NCI-H2196 (cell line): ENCODE results near the gene TSSC4.
A peak's percentile ranks its signal among the peaks of the same experiment; 100 is the strongest.

Source experiments
- DNase-seq: peaks from one replicate; lab custom pipeline; 2025; ENCODE audit not compliant: unreplicated experiment; lab: John Stamatoyannopoulos, UW

TSSC4 gene

GRCh38 chr11:2385156-2386151, 15.1 kb upstream of the TSSC4 start:
- DNase-seq = no peak

GRCh38 chr11:2386591-2386990, 14.0 kb upstream of the TSSC4 start:
- DNase-seq = no peak

- DNase-seq = peak; percentile 60
These were observed 13.1 kb upstream of the TSSC4 start for GRCh38 chr11:2387266-2387987.

- no peak for DNase-seq
These were observed 11.8 kb upstream of the TSSC4 start for GRCh38 chr11:2388431-2389376.

- DNase-seq = peak; percentile 19
These were observed 11.0 kb upstream of the TSSC4 start for GRCh38 chr11:2389377-2390026.

GRCh38 chr11:2390091-2390724, 10.3 kb upstream of the TSSC4 start:
- DNase-seq = peak; percentile 27

- peak; percentile 68 for DNase-seq
These were observed 9.8 kb upstream of the TSSC4 start for GRCh38 chr11:2390725-2391151.

- no peak for DNase-seq
These were observed 9.2 kb upstream of the TSSC4 start for GRCh38 chr11:2391181-2391975.

- DNase-seq = no peak
These were observed 8.2 kb upstream of the TSSC4 start for GRCh38 chr11:2392241-2392959.

DNA sequence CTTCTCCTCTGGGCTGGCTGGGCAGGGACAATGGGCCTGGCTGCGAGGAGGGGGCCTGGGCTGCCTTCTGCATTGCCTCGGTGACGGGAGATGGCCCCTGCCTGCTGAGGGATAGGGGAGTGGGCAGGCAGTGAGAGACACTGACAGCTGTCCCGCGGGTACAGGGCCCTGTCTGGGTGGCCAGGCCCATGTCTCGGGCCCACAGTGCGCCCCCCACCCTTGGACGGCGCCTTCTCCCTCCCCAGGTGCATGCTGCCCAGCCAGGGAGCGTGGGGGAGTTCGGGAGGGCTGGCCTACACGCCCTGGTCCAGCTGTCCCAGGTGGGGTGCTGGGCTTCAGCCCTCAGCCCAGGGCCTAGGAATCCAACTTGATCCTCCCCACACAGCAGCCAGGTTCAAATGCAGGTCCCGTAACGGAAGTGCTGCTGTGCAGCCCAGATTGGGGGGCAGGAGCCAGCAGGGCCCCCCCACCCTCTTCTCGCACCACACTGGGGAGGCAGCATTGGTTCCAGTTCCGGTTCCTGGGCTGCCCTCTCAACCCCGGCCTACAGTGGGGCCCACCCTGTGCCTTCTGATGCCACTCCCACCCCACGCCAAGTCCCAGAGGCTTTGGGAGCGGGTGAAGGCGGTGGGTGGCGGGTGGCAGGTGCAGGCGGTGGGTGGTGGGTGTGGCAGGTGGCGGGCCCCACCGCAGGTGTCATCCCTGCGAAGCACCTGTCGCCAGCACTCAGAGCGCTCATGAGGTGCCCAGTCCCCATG, 7.3 kb upstream of the TSSC4 start:
- no peak for DNase-seq

GRCh38 chr11:2393941-2394817, 6.4 kb upstream of the TSSC4 start:
- no peak for DNase-seq

DNA sequence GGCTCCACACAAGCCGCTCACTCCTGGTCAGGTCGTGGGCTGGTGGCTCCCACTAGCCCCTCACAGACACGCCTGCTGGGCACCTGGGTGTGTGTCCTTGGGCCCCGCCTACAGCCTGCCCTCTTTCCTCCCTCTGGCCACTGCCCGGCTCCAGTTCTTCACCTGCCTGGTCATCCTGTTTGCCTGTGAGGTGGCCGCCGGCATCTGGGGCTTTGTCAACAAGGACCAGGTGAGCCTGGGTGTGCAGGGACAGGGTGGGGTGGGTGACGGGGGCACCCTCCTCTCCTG, 5.8 kb upstream of the TSSC4 start:
- no peak for DNase-seq

GRCh38 chr11:2395211-2395730, 5.3 kb upstream of the TSSC4 start:
- DNase-seq = no peak

DNA sequence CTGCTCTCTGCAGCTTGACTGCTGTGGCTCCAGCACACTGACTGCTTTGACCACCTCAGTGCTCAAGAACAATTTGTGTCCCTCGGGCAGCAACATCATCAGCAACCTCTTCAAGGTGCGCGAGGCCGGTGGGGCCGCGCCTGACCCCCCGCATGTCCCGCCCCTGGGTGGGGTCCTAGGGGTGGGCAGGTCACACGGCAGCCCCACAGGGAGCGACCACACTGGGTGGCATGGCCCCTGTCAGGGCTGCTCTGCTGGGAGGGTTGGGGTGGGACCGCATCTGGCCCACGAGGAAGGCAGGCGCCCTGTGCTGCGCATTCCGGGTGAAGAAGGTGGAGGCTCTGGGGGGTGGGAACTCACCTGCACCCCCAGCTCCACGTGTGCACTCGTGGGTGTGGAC, 4.7 kb upstream of the TSSC4 start:
- DNase-seq = no peak

DNA sequence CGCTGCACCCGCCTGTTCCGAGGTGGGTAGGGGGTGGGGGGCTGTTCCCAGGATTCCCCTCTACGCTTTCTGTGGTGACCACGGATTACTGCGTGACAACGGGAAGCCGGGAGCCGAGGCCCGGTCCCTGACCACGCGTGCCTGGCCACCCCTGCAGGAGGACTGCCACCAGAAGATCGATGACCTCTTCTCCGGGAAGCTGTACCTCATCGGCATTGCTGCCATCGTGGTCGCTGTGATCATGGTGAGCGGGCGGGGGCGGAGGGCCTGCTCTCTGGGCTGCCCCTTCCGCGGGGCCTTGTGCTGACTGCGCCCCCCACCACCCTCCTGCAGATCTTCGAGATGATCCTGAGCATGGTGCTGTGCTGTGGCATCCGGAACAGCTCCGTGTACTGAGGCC, 4.1 kb upstream of the TSSC4 start:
- DNase-seq = no peak

GRCh38 chr11:2397005-2397404, 3.5 kb upstream of the TSSC4 start:
- DNase-seq = no peak
